Adrenal gland (tissue), 5 donors: Measurements from ENCODE around the gene RNF4.

Experiments used
- CTCF ChIP-seq, 6 experiments: fragments of 450-650 bp in 4 of 6; fragments of 200-600 bp in 2 of 6; sonication (generic) in 1 of 6; IDR thresholded peaks; 1 replicate in 5 of 6; 2 replicates in 1 of 6; pipeline versions ENCODE4 v1.5.1 to v1.8.0; 2016 to 2021; ENCODE audit warnings: antibody characterized with exemption in 6 of 6, mild to moderate bottlenecking in 2 of 6, moderate library complexity in 1 of 6
- POLR2A ChIP-seq, 2 donors: fragments of 450-650 bp; IDR thresholded peaks; one replicate each; pipeline ENCODE4 v1.6.1; 2017; ENCODE audit warnings: antibody characterized with exemption in 2 of 2, mild to moderate bottlenecking in 2 of 2, moderate library complexity in 1 of 2
- donor health status: DM: no; HTN: no; CAD: no.

- TF ChIP-seq CTCF (IDR thresholded peaks at IDR 0.05) (no peak), POLR2A (IDR thresholded peaks at IDR 0.05) (no peak)
Measured at GRCh38 chr4:2458546-2459491, 10.1 kb upstream of the RNF4 start.
